ENCODE data around the gene JAG1. TPM values are rescaled to one million over a fixed set of nuclear protein-coding genes. Genes with fewer than 3 reads are reported as not detected.

The JAG1 gene
- total and polyA plus RNA-seq, 9 of the 15 experiments (the other 6 are each of a cell fraction or from before 2014, with no cell fraction given), result 0.04 to 0.40 (median 0.07) TPM

- no TSS peak for BruUV-seq (replicated peaks)
- intact Hi-C loops (cut with micrococcal nuclease) (no loop called here), in situ Hi-C loops (cut with MboI) (no loop called here)
- Histone ChIP-seq H3K27ac (ENCODE audit: extremely low read depth, low read depth, low read length) (no peak overlapping the region), H3K4me1 (replicated peaks in 1 of 2; ENCODE audit: control insufficient read depth in 2 of 2, insufficient read depth in 2 of 2, low read length in 2 of 2) (no peaks in the 10 kb centered on the region; a peak in 1 of 5 replicates), H3K9me3 (replicated peaks; ENCODE audit: control insufficient read depth, insufficient read depth, low read depth, low read length) (no peaks in the 10 kb centered on the region), H2AFZ (ENCODE audit: low read depth, low read length) (no peak overlapping the region), H4K20me1 (replicated peaks; ENCODE audit: control insufficient read depth, insufficient read depth, low read length) (no peaks in the 10 kb centered on the region), H3K36me3 (ENCODE audit: control insufficient read depth, insufficient read depth, low read length) (no peaks in the 10 kb centered on the region), H3K4me3 (no peak overlapping the region), H3K27me3 (ENCODE audit: control insufficient read depth in 2 of 2, insufficient read depth in 2 of 2, low read length in 2 of 2) (no peaks in the 10 kb centered on the region), H3K79me2 (ENCODE audit: control insufficient read depth, insufficient read depth, low read length) (no peaks in the 10 kb centered on the region), H3K9me1 (ENCODE audit: control insufficient read depth, insufficient read depth, low read length) (no peaks in the 10 kb centered on the region), H3K4me2 (ENCODE audit: insufficient read depth, low read length) (no peak overlapping the region), H3K9ac (ENCODE audit: insufficient read depth in 1 of 2, low read depth in 2 of 2, low read length in 2 of 2) (no peak overlapping the region)
- ATAC-seq (no peak), FAIRE-seq (no peak), DNase-seq (ENCODE audit: extremely low read depth in 1 of 4, low spot score in 3 of 4) (no peak)
- CTCF ChIA-PET (ENCODE audit: low intra/inter-chr PET ratio), result no interaction called here
- 53% methylated on average over 4 of the region's 4 CpGs for WGBS (ENCODE audit: insufficient coverage, low coverage, missing lambda C conversion rate)
- TF ChIP-seq HOMEZ (CRISPR knock-in tag; IDR thresholded peaks at IDR 0.05) (no peak), TRIM24 (IDR thresholded peaks at IDR 0.05) (no peak), TGIF2 (CRISPR knock-in tag; IDR thresholded peaks at IDR 0.05) (no peak), ZNF518B (CRISPR knock-in tag; IDR thresholded peaks at IDR 0.05) (no peak), ZNF639 (CRISPR knock-in tag; conservative IDR thresholded peaks at IDR 0.05 in 1 of 2, IDR thresholded peaks at IDR 0.05 in 1 of 2) (no peak), RBM22 (IDR thresholded peaks at IDR 0.05; ENCODE audit: low read depth, low read length, poor library complexity, severe bottlenecking) (no peak), ZNF785 (CRISPR knock-in tag; IDR thresholded peaks at IDR 0.05) (no peak), NCOA4 (IDR thresholded peaks at IDR 0.05; ENCODE audit: partially characterized antibody) (no peak), PTBP1 (IDR thresholded peaks at IDR 0.05; ENCODE audit: low read depth, low read length) (no peak)
- POLR2A ChIA-PET, result no interaction called here
Observed at GRCh38 chr20:10603378-10603777, 70.4 kb downstream of the JAG1 start.

Data from K562 (cell line).